ENCODE data around the gene LRRC28. TPM values are rescaled to one million over a fixed set of nuclear protein-coding genes. Genes with fewer than 3 reads are reported as not detected.
"Not testable (repeated sequence)": the region's sequence is repeated elsewhere in the genome, so short reads cannot be mapped to it uniquely, and the experiment has no call there.

LRRC28 gene
- total RNA-seq, 1 donor from 2014 or later: 22.9 TPM

DNA sequence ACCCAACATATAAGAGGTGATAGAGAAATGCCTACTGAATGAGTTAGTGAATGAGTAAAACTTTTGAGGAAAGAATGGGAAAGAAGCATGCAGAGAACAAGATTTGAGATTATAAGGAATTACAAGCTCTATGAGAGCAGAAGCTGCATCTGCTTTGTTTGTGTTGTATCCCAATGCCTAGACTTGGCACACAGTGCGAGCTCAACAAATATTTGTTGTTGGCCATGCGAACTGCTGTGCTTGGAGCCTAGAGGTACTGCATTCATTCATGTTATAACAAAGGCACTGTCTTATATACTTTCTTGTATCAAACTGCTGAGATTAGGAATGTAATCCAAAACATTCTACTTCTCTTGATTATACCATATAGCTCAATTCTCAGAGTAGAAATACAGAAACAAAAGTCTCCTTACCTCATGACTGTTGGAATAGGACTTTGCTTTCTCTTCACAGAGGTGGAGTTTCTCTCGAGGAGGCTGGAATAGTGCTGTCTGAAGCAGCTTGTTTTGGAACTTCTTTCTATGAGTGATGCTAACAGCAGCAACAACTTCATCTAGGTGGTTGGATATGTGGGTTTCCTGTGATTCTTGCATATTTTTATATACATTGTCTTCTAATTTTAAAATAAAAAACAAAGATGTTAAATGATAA is 23.0 kb upstream of the LRRC28 start:
- Histone ChIP-seq H3K27me3 (ENCODE audit: low read depth) (no peaks in the 10 kb centered on the region), H3K27ac (replicated peaks) (no peak overlapping the region), H3K4me1 (no peaks in the 10 kb centered on the region), H3K36me3 (peaks cover 67% of the 10 kb centered on the region), H3K9me3 (replicated peaks) (peaks cover 6% of the 10 kb centered on the region), H3K4me3 (no peak overlapping the region)
- DNase-seq: no peak
- intact Hi-C loops (cut with micrococcal nuclease): no loop called here
- TF ChIP-seq, protein P1, sequence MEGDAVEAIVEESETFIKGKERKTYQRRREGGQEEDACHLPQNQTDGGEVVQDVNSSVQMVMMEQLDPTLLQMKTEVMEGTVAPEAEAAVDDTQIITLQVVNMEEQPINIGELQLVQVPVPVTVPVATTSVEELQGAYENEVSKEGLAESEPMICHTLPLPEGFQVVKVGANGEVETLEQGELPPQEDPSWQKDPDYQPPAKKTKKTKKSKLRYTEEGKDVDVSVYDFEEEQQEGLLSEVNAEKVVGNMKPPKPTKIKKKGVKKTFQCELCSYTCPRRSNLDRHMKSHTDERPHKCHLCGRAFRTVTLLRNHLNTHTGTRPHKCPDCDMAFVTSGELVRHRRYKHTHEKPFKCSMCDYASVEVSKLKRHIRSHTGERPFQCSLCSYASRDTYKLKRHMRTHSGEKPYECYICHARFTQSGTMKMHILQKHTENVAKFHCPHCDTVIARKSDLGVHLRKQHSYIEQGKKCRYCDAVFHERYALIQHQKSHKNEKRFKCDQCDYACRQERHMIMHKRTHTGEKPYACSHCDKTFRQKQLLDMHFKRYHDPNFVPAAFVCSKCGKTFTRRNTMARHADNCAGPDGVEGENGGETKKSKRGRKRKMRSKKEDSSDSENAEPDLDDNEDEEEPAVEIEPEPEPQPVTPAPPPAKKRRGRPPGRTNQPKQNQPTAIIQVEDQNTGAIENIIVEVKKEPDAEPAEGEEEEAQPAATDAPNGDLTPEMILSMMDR (IDR thresholded peaks at IDR 0.05; ENCODE audit: borderline replicate concordance): no peak

DNA sequence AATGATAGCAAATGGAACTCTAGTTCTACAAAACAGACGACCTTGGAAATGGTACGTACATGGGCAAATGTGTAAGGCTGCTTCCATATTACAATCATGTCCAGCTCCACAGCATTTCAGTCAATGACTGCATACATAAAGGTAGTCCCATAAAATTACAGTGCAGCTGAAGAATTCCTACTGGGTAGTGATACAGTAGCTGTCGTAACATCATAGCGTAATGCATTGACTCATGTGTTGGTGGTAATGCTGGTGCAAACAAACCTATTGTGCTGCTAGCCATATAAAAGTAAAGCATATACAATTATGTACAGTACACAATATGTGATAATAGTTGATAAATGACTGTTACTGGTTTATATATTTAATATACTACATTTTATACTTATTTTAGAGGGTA is 20.4 kb upstream of the LRRC28 start:
- Histone ChIP-seq H3K4me3 (no peak overlapping the region), H3K9me3 (replicated peaks) (peaks cover 6% of the 10 kb centered on the region), H3K27me3 (ENCODE audit: low read depth) (no peaks in the 10 kb centered on the region), H3K27ac (replicated peaks) (no peak overlapping the region), H3K36me3 (peaks cover 41% of the 10 kb centered on the region), H3K4me1 (no peaks in the 10 kb centered on the region)
- DNase-seq: no peak
- intact Hi-C loops (cut with micrococcal nuclease): no loop called here
- TF ChIP-seq, protein P1 (IDR thresholded peaks at IDR 0.05; ENCODE audit: borderline replicate concordance): no peak

DNA sequence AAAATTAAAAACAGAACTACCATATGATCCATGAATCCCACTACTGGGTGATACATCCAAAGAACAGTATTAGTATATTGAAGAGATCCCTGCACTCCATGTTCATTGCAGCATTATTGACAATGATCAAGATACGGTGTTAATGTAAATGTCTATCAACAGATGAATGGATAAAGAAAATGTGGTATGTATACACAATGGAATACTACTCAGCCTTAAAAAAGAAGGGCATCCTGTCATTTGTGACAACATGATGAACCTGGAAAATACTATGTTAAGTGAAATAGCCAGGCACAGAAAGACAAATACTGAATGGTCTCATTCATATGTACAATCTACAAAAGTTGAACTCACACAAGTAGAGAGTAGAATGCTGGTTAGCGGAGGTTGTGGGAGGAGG is 18.5 kb upstream of the LRRC28 start:
- H3K27me3 ChIP-seq (ENCODE audit: low read depth): no peaks in the 10 kb centered on the region
- H3K4me1 ChIP-seq: no peaks in the 10 kb centered on the region
- no peak overlapping the region for H3K27ac ChIP-seq (replicated peaks)
- TF ChIP-seq, protein P1 (IDR thresholded peaks at IDR 0.05; ENCODE audit: borderline replicate concordance): no peak
- H3K4me3 ChIP-seq: no peak overlapping the region
- peaks cover 29% of the 10 kb centered on the region for H3K36me3 ChIP-seq
- DNase-seq: no peak
- H3K9me3 ChIP-seq (replicated peaks): peaks cover 6% of the 10 kb centered on the region
- intact Hi-C loops (cut with micrococcal nuclease): no loop called here

DNA sequence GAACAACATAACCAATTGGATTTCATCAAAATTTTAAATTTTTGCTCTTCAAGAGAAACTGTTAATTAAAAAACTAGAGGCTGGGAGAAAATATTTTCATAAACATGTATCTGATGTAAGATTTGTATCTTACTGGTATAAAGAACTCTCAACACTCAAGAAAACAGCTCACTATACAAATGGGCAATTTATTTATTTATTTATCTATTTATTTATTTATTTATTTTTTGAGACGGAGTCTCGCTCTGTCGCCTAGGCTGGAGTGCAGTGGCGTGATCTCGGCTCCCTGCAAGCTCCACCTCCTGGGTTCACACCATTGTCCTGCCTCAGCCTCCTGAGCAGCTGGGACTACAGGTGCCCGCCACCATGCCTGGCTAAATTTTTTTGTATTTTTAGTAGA is 17.1 kb upstream of the LRRC28 start:
- H3K4me3 ChIP-seq; H3K4me1 ChIP-seq; intact Hi-C loops (cut with micrococcal nuclease); H3K27ac ChIP-seq (replicated peaks); H3K27me3 ChIP-seq (ENCODE audit: low read depth); H3K9me3 ChIP-seq (replicated peaks); DNase-seq: not testable (repeated sequence)
- H3K36me3 ChIP-seq: peaks cover 29% of the 10 kb centered on the region

DNA sequence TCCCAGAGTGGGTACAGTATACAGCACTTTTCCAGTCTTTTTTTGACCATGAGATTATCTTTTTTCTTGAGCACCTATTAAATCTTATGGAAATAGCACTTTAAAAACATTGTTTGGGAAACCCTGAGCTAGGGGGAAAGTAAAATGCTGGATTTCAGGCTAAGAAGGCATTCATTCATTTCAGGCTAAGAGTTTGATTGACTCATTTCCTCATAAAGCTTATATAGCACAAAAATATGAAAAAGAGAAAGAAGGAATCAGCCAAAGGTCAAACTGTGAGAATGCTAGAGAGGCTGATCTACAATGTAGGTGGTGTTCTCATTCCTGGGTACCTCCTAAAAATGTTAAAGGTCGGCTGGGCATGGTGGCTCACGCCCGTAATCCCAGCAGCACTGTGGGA is 12.4 kb upstream of the LRRC28 start:
- H3K4me1 ChIP-seq: peaks cover 7% of the 10 kb centered on the region
- TF ChIP-seq, protein P1 (IDR thresholded peaks at IDR 0.05; ENCODE audit: borderline replicate concordance): no peak
- H3K9me3 ChIP-seq (replicated peaks): no peaks in the 10 kb centered on the region
- no peaks in the 10 kb centered on the region for H3K27me3 ChIP-seq (ENCODE audit: low read depth)
- no peak for DNase-seq
- intact Hi-C loops (cut with micrococcal nuclease): no loop called here
- peaks cover 33% of the 10 kb centered on the region for H3K36me3 ChIP-seq
- no peak overlapping the region for H3K4me3 ChIP-seq
- no peak overlapping the region for H3K27ac ChIP-seq (replicated peaks)

DNA sequence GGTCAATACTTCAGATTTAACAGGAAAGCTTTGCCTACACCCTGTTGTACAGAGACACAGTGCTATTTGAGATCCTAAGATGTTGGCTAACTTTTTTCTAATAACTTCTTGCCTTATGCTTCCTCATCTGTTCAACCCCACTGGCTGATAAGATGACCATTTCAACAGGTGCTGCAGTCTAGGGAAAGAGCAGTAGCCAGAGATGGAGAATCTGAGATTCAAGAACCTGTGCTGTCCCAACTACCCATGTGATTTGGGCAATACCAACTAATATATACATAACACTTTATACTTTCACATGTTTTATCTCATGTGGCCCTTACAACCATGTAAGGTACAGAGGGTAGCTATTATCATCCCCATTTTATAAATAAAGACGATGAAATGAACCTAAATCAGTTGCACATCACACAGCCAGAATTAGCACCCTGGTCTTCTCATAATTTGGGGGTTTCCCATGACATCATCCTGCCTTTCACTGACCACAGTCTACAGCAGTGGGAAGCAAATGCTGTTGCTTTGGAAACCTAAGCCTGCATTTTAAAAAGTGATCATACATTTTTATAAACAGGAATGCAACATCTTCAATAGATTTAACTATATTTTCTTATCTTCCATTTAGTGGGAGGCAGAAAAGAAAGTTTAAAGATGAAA is 11.6 kb upstream of the LRRC28 start:
- intact Hi-C loops (cut with micrococcal nuclease): no loop called here

More for the DNA sequence above, 11.6 kb upstream of the LRRC28 start:
- TF ChIP-seq, protein P1 (IDR thresholded peaks at IDR 0.05; ENCODE audit: borderline replicate concordance): no peak
- Histone ChIP-seq H3K4me3 (no peak overlapping the region), H3K36me3 (peaks cover 33% of the 10 kb centered on the region), H3K9me3 (replicated peaks) (no peaks in the 10 kb centered on the region), H3K27ac (replicated peaks) (no peak overlapping the region), H3K4me1 (peaks cover 7% of the 10 kb centered on the region), H3K27me3 (ENCODE audit: low read depth) (no peaks in the 10 kb centered on the region)
- no peak for DNase-seq

Measured in left ventricle myocardium inferior (tissue), 1 donor.